ENCODE data around the gene EYA4.

Gene EYA4

GRCh38 chr6:133337308-133337707 is 96.2 kb downstream of the EYA4 start:
- Histone ChIP-seq H2AK5ac (ENCODE audit: low read length) (no peak overlapping the region), H3K9ac (ENCODE audit: low read length) (no peak overlapping the region), H4K5ac (ENCODE audit: low read length) (no peak overlapping the region), H2BK5ac (ENCODE audit: low read length) (no peak overlapping the region), H4K8ac (ENCODE audit: low read depth, low read length) (no peak overlapping the region), H3K79me1 (ENCODE audit: low read length) (no peaks in the 10 kb centered on the region), H3K4me2 (ENCODE audit: low read length) (no peak overlapping the region), H3K27me3 (ENCODE audit: insufficient read depth, low read length, poor library complexity) (no peaks in the 10 kb centered on the region), H3K23ac (ENCODE audit: low read length) (no peak overlapping the region), H2BK120ac (ENCODE audit: low read depth, low read length) (no peak overlapping the region), H3K79me2 (ENCODE audit: control insufficient read depth, insufficient read depth, low read length) (no peaks in the 10 kb centered on the region), H2BK15ac (replicated peaks; ENCODE audit: low read depth) (no peak overlapping the region), H3K36me3 (ENCODE audit: control insufficient read depth, insufficient read depth, low read length) (no peaks in the 10 kb centered on the region), H3K56ac (ENCODE audit: low read length) (no peak overlapping the region), H3K18ac (ENCODE audit: low read length) (no peak overlapping the region), H3K4me3 (ENCODE audit: low read length) (no peak overlapping the region), H3K27ac (ENCODE audit: low read depth, low read length) (no peak overlapping the region), H3K4ac (ENCODE audit: low read depth, low read length) (no peak overlapping the region), H3K4me1 (ENCODE audit: control insufficient read depth, low read depth, low read length) (peaks cover 2% of the 10 kb centered on the region)
- WGBS (ENCODE audit: extremely low coverage, insufficient coverage, low lambda C conversion rate), result 100% methylated on average over 1 of the region's 1 CpG
- no peak for DNase-seq

GRCh38 chr6:133339543-133340384 is 98.6 kb downstream of the EYA4 start:
- Histone ChIP-seq H3K4me3 (ENCODE audit: low read length) (no peak overlapping the region), H4K8ac (ENCODE audit: low read depth, low read length) (no peak overlapping the region), H2BK5ac (ENCODE audit: low read length) (no peak overlapping the region), H3K36me3 (ENCODE audit: control insufficient read depth, insufficient read depth, low read length) (no peaks in the 10 kb centered on the region), H2BK15ac (replicated peaks; ENCODE audit: low read depth) (no peak overlapping the region), H3K79me2 (ENCODE audit: control insufficient read depth, insufficient read depth, low read length) (no peaks in the 10 kb centered on the region), H3K9ac (ENCODE audit: low read length) (no peak overlapping the region), H3K23ac (ENCODE audit: low read length) (no peak overlapping the region), H2AK5ac (ENCODE audit: low read length) (no peak overlapping the region), H3K4me1 (ENCODE audit: control insufficient read depth, low read depth, low read length) (peaks cover 2% of the 10 kb centered on the region), H3K4me2 (ENCODE audit: low read length) (no peak overlapping the region), H3K27ac (ENCODE audit: low read depth, low read length) (no peak overlapping the region), H3K79me1 (ENCODE audit: low read length) (no peaks in the 10 kb centered on the region), H4K5ac (ENCODE audit: low read length) (no peak overlapping the region), H3K4ac (ENCODE audit: low read depth, low read length) (no peak overlapping the region), H3K18ac (ENCODE audit: low read length) (no peak overlapping the region), H2BK120ac (ENCODE audit: low read depth, low read length) (no peak overlapping the region), H3K27me3 (ENCODE audit: insufficient read depth, low read length, poor library complexity) (no peaks in the 10 kb centered on the region), H3K56ac (ENCODE audit: low read length) (no peak overlapping the region)
- WGBS (ENCODE audit: extremely low coverage, insufficient coverage, low lambda C conversion rate), result no CpG with 5 or more reads among the region's 7 CpGs
- no peak for DNase-seq

GRCh38 chr6:133340557-133340956 is 99.4 kb downstream of the EYA4 start:
- Histone ChIP-seq H3K4me2 (ENCODE audit: low read length) (no peak overlapping the region), H3K27me3 (ENCODE audit: insufficient read depth, low read length, poor library complexity) (no peaks in the 10 kb centered on the region), H4K8ac (ENCODE audit: low read depth, low read length) (no peak overlapping the region), H3K9ac (ENCODE audit: low read length) (no peak overlapping the region), H2BK15ac (replicated peaks; ENCODE audit: low read depth) (no peak overlapping the region), H3K4ac (ENCODE audit: low read depth, low read length) (no peak overlapping the region), H3K4me1 (ENCODE audit: control insufficient read depth, low read depth, low read length) (peaks cover 2% of the 10 kb centered on the region), H3K18ac (ENCODE audit: low read length) (peak overlapping the region; percentile 41), H3K79me2 (ENCODE audit: control insufficient read depth, insufficient read depth, low read length) (no peaks in the 10 kb centered on the region), H2AK5ac (ENCODE audit: low read length) (no peak overlapping the region), H3K79me1 (ENCODE audit: low read length) (no peaks in the 10 kb centered on the region), H2BK5ac (ENCODE audit: low read length) (no peak overlapping the region), H4K5ac (ENCODE audit: low read length) (no peak overlapping the region), H3K56ac (ENCODE audit: low read length) (no peak overlapping the region), H2BK120ac (ENCODE audit: low read depth, low read length) (no peak overlapping the region), H3K4me3 (ENCODE audit: low read length) (no peak overlapping the region), H3K36me3 (ENCODE audit: control insufficient read depth, insufficient read depth, low read length) (no peaks in the 10 kb centered on the region), H3K27ac (ENCODE audit: low read depth, low read length) (no peak overlapping the region), H3K23ac (ENCODE audit: low read length) (no peak overlapping the region)
- peak; percentile 29 for DNase-seq
- no CpG with 5 or more reads among the region's 3 CpGs for WGBS (ENCODE audit: extremely low coverage, insufficient coverage, low lambda C conversion rate)

GRCh38 chr6:133341607-133342158 is 100.5 kb downstream of the EYA4 start:
- no peaks in the 10 kb centered on the region for H3K79me1 ChIP-seq (ENCODE audit: low read length)
- no peak overlapping the region for H3K9ac ChIP-seq (ENCODE audit: low read length)
- no peak overlapping the region for H3K4me2 ChIP-seq (ENCODE audit: low read length)
- H2BK15ac ChIP-seq (replicated peaks; ENCODE audit: low read depth), result no peak overlapping the region
- H2BK120ac ChIP-seq (ENCODE audit: low read depth, low read length), result no peak overlapping the region
- H2BK5ac ChIP-seq (ENCODE audit: low read length), result no peak overlapping the region
- no peak for DNase-seq
- WGBS (ENCODE audit: extremely low coverage, insufficient coverage, low lambda C conversion rate), result no CpG with 5 or more reads among the region's 1 CpG
- H3K18ac ChIP-seq (ENCODE audit: low read length), result no peak overlapping the region
- H2AK5ac ChIP-seq (ENCODE audit: low read length), result no peak overlapping the region
- no peak overlapping the region for H3K4me3 ChIP-seq (ENCODE audit: low read length)
- H3K4me1 ChIP-seq (ENCODE audit: control insufficient read depth, low read depth, low read length), result peaks cover 2% of the 10 kb centered on the region
- no peak overlapping the region for H3K27ac ChIP-seq (ENCODE audit: low read depth, low read length)
- H4K8ac ChIP-seq (ENCODE audit: low read depth, low read length), result no peak overlapping the region
- no peak overlapping the region for H4K5ac ChIP-seq (ENCODE audit: low read length)
- no peaks in the 10 kb centered on the region for H3K27me3 ChIP-seq (ENCODE audit: insufficient read depth, low read length, poor library complexity)
- H3K79me2 ChIP-seq (ENCODE audit: control insufficient read depth, insufficient read depth, low read length), result no peaks in the 10 kb centered on the region
- no peak overlapping the region for H3K23ac ChIP-seq (ENCODE audit: low read length)
- no peak overlapping the region for H3K4ac ChIP-seq (ENCODE audit: low read depth, low read length)
- H3K56ac ChIP-seq (ENCODE audit: low read length), result no peak overlapping the region
- H3K36me3 ChIP-seq (ENCODE audit: control insufficient read depth, insufficient read depth, low read length), result no peaks in the 10 kb centered on the region

- no CpG with 5 or more reads among the region's 3 CpGs for WGBS (ENCODE audit: extremely low coverage, insufficient coverage, low lambda C conversion rate)
Observed at GRCh38 chr6:133343220-133343619, 102.1 kb downstream of the EYA4 start.

More at GRCh38 chr6:133343220-133343619, 102.1 kb downstream of the EYA4 start:
- Histone ChIP-seq H3K27me3 (ENCODE audit: insufficient read depth, low read length, poor library complexity) (no peaks in the 10 kb centered on the region), H3K56ac (ENCODE audit: low read length) (no peak overlapping the region), H2BK5ac (ENCODE audit: low read length) (no peak overlapping the region), H2BK15ac (replicated peaks; ENCODE audit: low read depth) (no peak overlapping the region), H3K27ac (ENCODE audit: low read depth, low read length) (no peak overlapping the region), H3K79me1 (ENCODE audit: low read length) (no peaks in the 10 kb centered on the region), H4K8ac (ENCODE audit: low read depth, low read length) (no peak overlapping the region), H3K4me2 (ENCODE audit: low read length) (no peak overlapping the region), H2AK5ac (ENCODE audit: low read length) (no peak overlapping the region), H3K9ac (ENCODE audit: low read length) (no peak overlapping the region), H3K36me3 (ENCODE audit: control insufficient read depth, insufficient read depth, low read length) (no peaks in the 10 kb centered on the region), H3K18ac (ENCODE audit: low read length) (no peak overlapping the region), H3K23ac (ENCODE audit: low read length) (no peak overlapping the region), H2BK120ac (ENCODE audit: low read depth, low read length) (no peak overlapping the region), H3K79me2 (ENCODE audit: control insufficient read depth, insufficient read depth, low read length) (no peaks in the 10 kb centered on the region), H3K4me1 (ENCODE audit: control insufficient read depth, low read depth, low read length) (peaks cover 2% of the 10 kb centered on the region), H3K4ac (ENCODE audit: low read depth, low read length) (no peak overlapping the region), H4K5ac (ENCODE audit: low read length) (no peak overlapping the region), H3K4me3 (ENCODE audit: low read length) (no peak overlapping the region)
- no peak for DNase-seq
